Measurements from ENCODE around the gene UEVLD.
"Not testable (repeated sequence)": the region's sequence is repeated elsewhere in the genome, so short reads cannot be mapped to it uniquely, and the experiment has no call there.

The UEVLD gene

DNA sequence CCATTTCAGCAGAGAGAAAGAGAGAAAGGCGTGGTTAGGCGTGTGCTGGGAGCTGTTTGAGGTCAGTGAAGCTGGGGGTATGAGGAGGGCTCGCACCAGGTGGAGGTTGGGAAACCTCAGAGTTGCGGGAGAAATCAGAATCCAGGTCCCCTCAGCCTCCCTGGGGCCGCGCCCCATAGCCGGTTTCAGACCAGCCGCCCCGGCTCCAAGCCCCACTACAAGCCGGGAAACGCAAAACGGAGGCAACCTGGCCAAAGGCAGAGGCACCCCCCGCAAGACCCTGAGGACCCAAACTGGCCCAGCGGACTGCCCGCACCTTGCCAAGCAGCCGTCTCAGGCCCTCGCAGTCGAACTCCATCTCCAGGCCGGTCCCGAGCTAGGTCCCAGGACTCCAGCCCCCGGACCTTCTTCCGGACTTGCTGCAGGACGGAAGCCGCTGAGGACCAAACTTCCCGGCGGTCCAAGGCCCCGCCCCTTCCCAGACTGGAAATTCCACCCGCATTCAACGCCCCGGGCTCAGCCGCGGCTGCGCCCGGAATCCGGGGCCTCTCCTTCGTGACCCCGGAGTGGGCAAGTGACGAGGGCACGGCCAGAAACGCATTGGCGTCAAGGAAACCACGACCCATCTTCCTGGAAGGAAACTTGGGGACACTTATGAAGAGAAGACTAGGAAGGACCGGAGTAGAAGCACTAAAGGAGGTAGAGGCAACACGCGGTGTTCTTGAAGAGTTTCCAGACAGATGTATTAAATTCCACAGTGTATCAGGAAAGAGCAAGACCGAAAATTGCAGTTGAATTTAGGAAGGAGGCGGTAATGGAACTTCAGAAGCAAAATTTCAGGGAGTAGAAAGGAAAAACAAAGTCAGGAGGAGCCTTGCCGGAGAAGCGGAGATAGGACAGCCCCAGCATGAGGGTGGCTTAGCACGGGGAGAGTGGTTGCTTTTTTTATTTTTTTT, at the start of gene UEVLD:
Gene UEVLD, minus strand, starts transcription at position 438 of the 956 bp plus-strand sequence. Its CDS starts 80 bp downstream, at position 358.
- peak; percentile 90 for DNase-seq (ENCODE audit: low read depth)

DNA sequence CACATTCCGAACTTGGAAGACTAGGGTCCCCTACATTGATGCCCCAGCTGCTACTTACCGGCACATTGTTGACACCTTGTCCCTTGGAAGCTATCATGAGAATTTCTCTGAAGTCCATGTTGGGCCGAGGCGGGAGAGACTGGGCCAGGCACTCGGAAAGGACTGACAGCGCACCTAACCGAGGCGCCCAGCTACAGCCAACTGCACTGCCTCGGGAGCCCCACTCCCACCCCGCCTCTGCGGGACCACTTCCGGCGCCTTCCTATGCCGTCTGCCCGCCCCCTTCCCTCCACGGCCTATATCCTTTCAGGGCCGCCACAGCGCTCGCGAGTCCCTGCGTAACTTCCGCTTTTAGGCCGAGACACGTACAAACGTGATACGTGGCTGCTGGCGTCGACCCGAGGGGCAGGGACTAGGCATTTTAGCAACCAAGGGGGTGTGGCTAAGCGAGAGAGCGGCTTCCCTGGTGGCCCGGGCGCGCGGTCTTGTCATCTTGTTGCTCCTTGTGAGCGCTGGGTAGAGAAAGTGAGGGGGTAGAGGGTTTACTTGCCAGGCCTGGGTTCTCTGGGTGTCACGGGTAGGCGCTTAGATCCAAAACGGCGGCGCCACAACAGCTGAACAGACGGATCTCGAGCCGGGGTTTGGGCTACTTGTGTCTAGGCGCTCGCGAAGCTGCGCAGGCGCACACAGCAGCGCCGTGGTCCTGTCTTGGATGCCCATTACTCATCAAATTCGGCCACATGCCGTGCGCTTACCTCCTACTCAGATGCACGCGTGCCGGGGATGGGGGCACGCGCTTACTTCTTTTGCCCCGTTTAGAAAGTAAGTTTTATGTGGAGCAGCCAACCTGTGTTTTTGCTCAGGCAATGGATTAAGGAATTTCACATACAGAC, 45.9 kb upstream of the UEVLD start, which contains the start of gene SPTY2D1:
Gene SPTY2D1, minus strand, starts transcription at position 203 of the 893 bp plus-strand sequence. Its CDS starts 85 bp downstream, at position 118.
- peak; percentile 100 for DNase-seq (ENCODE audit: low read depth)

DNA sequence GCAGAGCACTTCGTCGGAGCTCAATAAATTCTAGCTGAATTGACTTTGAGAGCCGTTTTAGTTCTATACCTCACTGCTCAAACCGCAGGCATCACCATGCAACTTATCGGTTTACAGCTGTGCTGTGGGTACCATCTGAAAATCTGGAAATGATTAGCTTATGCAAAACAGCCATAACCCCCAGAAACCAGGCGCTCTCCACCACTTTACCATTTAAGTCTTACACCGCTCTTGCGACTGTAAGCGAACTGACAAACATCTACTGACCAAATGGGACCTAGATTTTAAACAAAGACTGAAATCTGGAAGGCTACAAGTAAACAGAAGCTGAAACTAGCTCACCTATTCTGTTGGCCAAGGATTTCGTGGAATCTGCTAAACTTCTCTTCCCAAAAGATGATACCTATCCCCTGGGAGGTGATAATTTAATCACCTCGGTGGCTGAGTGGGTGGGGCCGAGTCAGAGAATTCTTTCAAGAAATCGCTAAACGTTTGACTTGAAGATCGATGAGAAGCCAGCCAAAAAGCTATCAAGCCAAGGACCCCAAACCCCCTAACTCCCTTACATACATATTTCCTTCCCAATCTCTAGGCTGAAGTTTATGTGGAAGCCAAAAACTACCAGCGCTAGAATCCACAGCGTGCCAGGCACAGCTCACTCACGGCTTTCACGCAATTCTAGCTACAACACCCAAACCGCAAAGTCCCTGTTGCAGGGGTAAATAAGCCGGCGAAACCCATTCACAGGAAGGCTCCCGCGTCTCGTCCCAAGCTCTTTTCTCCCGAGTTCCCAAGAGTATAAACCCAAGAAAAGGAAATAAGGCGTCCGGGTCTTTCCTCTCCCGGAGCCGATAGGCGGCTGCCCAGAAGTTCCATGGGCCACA, 45.0 kb upstream of the UEVLD start:
- peak; percentile 30 for DNase-seq (ENCODE audit: low read depth)

- no peak for DNase-seq (ENCODE audit: low read depth)
These were observed 44.3 kb upstream of the UEVLD start for GRCh38 chr11:18632841-18633240.

GRCh38 chr11:18624161-18624560, 35.6 kb upstream of the UEVLD start:
- no peak for DNase-seq (ENCODE audit: low read depth)

- no peak for DNase-seq (ENCODE audit: low read depth)
These were observed 35.2 kb upstream of the UEVLD start for GRCh38 chr11:18623707-18624106.

DNA sequence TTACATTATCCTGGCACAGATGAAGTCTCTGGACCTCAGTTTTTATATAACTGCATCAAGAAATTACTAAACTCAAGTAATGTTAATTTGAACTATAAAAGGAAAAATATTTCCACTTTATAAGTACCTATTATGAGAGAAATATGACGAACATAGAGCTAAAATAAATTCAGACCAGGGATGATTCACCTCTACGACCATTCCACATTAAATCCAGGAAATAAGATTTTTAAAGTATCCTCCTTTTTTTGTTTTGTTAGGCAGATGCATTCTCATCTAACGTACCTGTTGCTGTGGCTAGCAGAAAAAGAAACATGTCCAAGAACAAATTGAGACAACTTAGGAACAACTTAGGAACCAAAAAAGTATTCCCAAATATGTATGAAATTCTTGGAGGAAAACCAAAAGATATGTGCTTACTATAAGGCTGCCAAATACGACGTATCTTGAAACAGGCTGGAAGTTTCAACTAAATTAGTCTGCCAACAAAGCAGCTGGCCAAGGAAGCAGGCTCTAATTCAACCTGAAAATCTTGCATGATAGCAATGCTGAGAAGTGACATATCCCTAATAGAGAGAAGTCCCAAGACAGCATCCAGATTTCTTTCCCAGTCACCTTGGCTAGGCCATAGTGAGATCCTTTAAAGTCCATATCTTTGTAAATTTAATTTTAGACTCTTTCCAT, 29.9 kb upstream of the UEVLD start:
- peak; percentile 52 for DNase-seq (ENCODE audit: low read depth)

- peak; percentile 81 for DNase-seq (ENCODE audit: low read depth)
These were observed 29.3 kb upstream of the UEVLD start for GRCh38 chr11:18617688-18618341.

DNA sequence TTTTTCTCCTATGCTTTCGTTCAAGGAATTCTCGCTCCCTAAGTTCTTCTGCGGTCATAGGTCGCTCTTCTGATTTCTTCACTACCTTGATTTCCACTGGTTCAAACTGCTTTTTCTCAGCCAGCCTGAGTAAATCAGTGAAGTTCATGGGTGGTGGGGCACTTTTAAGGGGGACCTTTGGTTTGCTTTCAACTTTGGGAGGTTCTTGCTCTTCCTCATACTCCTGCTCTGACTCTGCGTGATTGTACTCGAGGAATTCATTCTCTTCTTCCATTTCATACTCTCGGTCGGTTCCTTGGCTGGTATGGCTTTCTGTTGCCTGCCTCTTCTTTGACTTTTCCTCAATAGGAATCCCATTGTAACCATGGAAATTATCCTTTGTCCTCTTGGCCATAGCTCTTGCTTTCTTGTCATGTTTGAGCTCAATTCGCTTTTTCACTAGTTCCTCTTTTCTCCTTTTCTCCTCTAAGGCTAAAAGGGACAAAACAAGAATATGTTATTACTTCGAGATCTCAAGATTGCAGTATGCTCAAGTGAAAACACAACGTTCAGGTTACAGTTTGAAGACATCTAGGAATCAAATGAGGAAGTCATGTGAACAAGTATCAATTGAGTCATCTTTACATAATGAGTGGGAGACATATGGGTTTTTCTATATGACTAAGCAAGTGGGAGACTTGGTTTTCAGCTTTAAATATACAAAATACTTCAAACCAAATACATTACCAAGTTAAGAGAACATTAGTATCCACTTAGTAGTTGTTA, 27.3 kb upstream of the UEVLD start:
- DNase-seq (ENCODE audit: low read depth), result peak; percentile 62

DNA sequence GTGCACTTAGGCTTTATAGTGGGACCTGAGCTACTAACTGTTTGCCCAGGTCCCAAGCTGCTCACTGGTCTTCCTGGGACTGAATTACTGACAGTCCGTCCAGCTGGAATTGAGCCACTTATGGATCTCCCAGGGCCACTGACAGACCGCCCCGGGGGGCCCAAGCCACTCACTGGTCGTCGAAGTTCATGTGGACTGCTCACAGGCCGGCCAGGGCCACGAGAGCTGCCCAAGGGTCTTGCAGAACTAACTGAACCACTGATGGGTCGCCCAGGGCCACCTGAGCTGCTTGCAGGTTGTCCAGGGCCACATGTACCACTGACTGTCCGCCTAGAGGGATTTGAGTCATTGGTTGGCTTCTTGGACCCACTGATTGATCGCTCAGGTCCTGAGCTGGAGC, 26.1 kb upstream of the UEVLD start:
- DNase-seq (ENCODE audit: low read depth), result no peak

- no peak for DNase-seq (ENCODE audit: low read depth)
These were observed 23.9 kb upstream of the UEVLD start for GRCh38 chr11:18612394-18612793.

GRCh38 chr11:18611196-18611595, 22.7 kb upstream of the UEVLD start:
- DNase-seq (ENCODE audit: low read depth), result no peak

- peak; percentile 78 for DNase-seq (ENCODE audit: low read depth)
These were observed 19.8 kb upstream of the UEVLD start for GRCh38 chr11:18608376-18608775.

- no peak for DNase-seq (ENCODE audit: low read depth)
These were observed 12.5 kb upstream of the UEVLD start for GRCh38 chr11:18600915-18601569.

DNA sequence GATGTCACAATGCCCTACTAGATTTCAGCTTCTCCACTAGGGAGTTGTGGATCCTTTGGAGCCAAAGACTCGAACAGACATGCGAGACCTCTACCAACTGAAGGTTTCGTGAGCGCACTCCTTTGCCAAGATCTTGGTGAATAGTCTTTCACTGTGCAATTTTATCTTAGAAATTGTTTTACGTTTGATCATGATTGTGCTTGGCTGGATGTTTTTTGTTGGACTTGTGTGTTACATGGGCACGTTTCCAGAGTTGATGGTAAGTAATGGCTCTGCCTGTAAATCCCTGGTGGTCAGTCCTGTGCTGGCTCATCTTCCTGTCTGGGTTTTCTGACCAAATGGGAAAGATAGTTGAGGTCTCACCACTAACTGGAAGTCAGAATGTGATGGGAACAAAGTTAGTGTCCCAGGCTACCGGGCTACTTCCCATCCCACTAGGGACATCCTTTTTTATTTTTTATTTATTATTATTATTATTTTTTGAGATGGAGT, 11.3 kb upstream of the UEVLD start, which contains the start of gene MISFA:
Gene MISFA, plus strand, starts transcription at position 51 of the 492 bp plus-strand sequence. Its CDS starts 140 bp downstream, at position 191.
- peak; percentile 42 for DNase-seq (ENCODE audit: low read depth)

DNA sequence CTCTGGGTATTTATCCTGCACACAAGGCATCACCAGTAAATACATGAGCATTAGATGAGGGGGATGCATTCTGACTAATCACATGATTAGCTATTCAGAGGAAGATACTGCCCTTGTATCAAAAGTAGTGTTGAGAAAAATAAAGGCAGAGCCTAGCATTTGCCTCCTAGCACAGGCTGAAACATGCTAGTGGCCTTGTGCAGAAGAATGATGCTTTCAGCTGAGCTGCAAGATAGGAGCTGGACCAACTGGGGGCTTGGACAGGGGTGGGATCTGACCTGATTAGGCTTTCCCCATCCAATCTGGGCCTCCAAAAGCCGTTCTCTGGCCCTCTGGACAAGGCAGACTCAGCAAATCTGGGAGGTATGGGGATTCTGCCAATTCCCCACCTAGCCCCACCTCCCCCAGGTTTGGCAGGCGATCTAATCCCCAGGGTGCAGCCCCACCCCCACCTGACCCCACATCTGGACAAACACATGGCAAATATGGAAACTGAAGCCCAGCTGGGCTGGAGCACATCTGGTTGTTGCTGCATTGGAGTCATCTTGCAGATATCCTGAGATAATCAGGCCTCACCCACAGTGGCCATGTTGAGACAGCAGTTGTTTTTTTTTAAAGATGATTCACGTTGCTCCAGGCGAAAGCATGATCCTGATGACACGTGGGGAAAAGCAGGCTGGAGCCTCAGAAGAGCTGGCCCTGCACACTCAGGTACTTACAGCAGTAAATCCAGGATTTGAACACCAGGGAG, 6.6 kb upstream of the UEVLD start:
- DNase-seq (ENCODE audit: low read depth), result peak; percentile 76

- DNase-seq (ENCODE audit: low read depth), result not testable (repeated sequence)
These were observed 5.6 kb upstream of the UEVLD start for GRCh38 chr11:18594088-18594487.

- DNase-seq (ENCODE audit: low read depth), result peak; percentile 27
These were observed 2.0 kb upstream of the UEVLD start for GRCh38 chr11:18590571-18590970.

Measured in iris pigment epithelial cell (primary cell).